ENCODE measurements around the gene LGALS3BP. TPM values are rescaled to one million over a fixed set of nuclear protein-coding genes. Genes with fewer than 3 reads are reported as not detected.
A peak's percentile ranks its signal among the peaks of the same experiment; 100 is the strongest.

The LGALS3BP gene
- total and polyA plus RNA-seq, 2 of the 4 experiments (the other 2 are of a cell fraction), result 33.7 to 273 TPM

DNA sequence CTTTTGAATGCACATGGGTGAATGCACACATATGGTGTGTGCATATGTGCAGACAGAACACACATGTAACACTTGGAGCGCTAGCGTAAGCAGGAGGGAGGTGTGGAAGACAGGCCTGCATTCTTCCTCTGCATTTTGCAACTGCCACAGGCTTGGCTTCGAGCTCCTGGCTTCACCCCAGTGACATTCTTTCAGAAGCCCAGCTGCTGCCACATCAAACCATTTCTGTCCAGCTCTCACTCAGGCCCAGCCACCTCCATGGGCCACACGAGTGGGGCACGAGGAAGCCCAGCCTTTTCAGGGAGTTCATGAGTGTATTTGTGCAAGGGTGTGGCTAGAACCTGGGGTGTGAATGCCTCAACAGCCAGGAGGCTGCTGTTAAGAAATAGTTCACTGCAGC is 18.8 kb downstream of the LGALS3BP start (continued):
- no peak for TF ChIP-seq BHLHE40 (IDR thresholded peaks at IDR 0.05; ENCODE audit: low read depth, low read length)

DNA sequence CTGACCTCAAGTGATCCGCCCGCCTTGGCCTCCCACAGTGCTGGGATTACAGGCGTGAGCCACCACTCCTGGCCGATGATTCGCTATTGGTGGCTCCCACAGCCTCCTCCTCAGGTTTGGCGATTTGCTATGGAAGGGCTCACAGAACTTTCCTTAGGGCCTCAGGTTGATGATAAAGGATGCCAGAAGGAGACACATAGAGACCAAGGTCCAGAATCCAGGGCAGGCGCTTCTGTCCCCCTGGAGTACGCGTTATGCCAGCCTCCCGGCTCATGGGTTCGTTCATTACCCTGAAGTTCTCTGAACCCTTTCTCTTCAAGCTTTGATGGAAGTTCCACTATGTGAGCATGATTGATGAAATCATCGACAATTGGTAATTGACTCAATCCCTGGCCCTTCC is 19.9 kb downstream of the LGALS3BP start:
- Histone ChIP-seq H3K4me3 (ENCODE audit: insufficient read depth, low read depth, low read length) (no peak overlapping the region), H2BK20ac (ENCODE audit: low read depth, low read length) (no peak overlapping the region), H3K56ac (ENCODE audit: extremely low read depth, insufficient read depth, low read length) (no peak overlapping the region), H3K14ac (replicated peaks; ENCODE audit: low read depth, low read length) (no peak overlapping the region), H3K27ac (ENCODE audit: insufficient read depth, low read length) (no peak overlapping the region), H2AK9ac (replicated peaks; ENCODE audit: low read depth, low read length, poor library complexity) (no peak overlapping the region), H2AK5ac (ENCODE audit: low read depth, low read length) (0 out of 2 replicates have a peak overlapping the region, but pooled peaks have one; percentile 24), H4K8ac (ENCODE audit: low read depth in 2 of 2, low read length in 2 of 2) (no peak overlapping the region), H3K79me1 (ENCODE audit: low read depth in 1 of 2, low read length in 2 of 2) (no peaks in the 10 kb centered on the region), H2BK5ac (ENCODE audit: low read depth, low read length, poor library complexity, severe bottlenecking) (no peak overlapping the region), H4K91ac (ENCODE audit: insufficient read depth, low read depth, low read length) (no peak overlapping the region), H3K4me2 (ENCODE audit: low read depth, low read length) (no peak overlapping the region), H3K9ac (ENCODE audit: low read depth, low read length) (no peak overlapping the region), H3K4ac (ENCODE audit: low read depth, low read length) (no peak overlapping the region), H2BK120ac (ENCODE audit: low read depth, low read length) (no peak overlapping the region), H4K20me1 (ENCODE audit: insufficient read depth, low read length) (no peaks in the 10 kb centered on the region), H3K27me3 (ENCODE audit: control insufficient read depth, insufficient read depth, low read length) (no peaks in the 10 kb centered on the region), H3K36me3 (ENCODE audit: control insufficient read depth, insufficient read depth, low read length) (no peaks in the 10 kb centered on the region), H2BK15ac (ENCODE audit: low read depth, low read length) (no peak overlapping the region; the same call in 2 of the 3 replicates), H3K23ac (ENCODE audit: low read depth, low read length) (no peak overlapping the region), H3K18ac (ENCODE audit: low read depth, low read length) (no peak overlapping the region), H3K4me1 (ENCODE audit: control insufficient read depth, insufficient read depth, low read length) (peaks cover 7% of the 10 kb centered on the region), H4K5ac (ENCODE audit: low read depth, low read length) (no peak overlapping the region), H2AFZ (replicated peaks; ENCODE audit: low read length, poor library complexity) (no peak overlapping the region), H3K9me1 (ENCODE audit: insufficient read depth, low read length) (no peaks in the 10 kb centered on the region), H3K9me3 (ENCODE audit: control insufficient read depth, insufficient read depth, low read length) (no peaks in the 10 kb centered on the region)
- ATAC-seq (ENCODE audit: low read depth), result no peak
- POLR2A ChIA-PET (ENCODE audit: unreplicated experiment), result interaction anchor here (0.7 kb wide), 1 partner anchor 64 kb away, joined by 30 read pairs; no protein-coding TSS in a partner anchor
- CTCF ChIA-PET, result interaction anchor here (1.0 kb wide), 1 partner anchor 12 kb away, joined by 3 read pairs; no protein-coding TSS in a partner anchor
- intact Hi-C loops (cut with micrococcal nuclease) (no loop called here), dilution Hi-C loops (cut with HindIII; ENCODE audit: low sequenced_read_pairs, unreplicated experiment) (no loop called here), in situ Hi-C loops (cut with MboI; ENCODE audit: low sequenced_read_pairs) (loop anchor here (25.0 kb wide), 1 partner anchor 473 kb away; no protein-coding TSS in a partner anchor)
- TF ChIP-seq RAD21 (IDR thresholded peaks at IDR 0.05; ENCODE audit: low read length), result no peak
- TF ChIP-seq, protein P1, sequence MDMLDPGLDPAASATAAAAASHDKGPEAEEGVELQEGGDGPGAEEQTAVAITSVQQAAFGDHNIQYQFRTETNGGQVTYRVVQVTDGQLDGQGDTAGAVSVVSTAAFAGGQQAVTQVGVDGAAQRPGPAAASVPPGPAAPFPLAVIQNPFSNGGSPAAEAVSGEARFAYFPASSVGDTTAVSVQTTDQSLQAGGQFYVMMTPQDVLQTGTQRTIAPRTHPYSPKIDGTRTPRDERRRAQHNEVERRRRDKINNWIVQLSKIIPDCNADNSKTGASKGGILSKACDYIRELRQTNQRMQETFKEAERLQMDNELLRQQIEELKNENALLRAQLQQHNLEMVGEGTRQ (IDR thresholded peaks at IDR 0.05; ENCODE audit: low read depth, low read length), result no peak
- TF ChIP-seq RCOR1 (IDR thresholded peaks at IDR 0.05; ENCODE audit: insufficient replicate concordance, low read length), result no peak
- no peak for TF ChIP-seq MAFK (IDR thresholded peaks at IDR 0.05; ENCODE audit: low read depth, low read length)
- TF ChIP-seq, protein P2, sequence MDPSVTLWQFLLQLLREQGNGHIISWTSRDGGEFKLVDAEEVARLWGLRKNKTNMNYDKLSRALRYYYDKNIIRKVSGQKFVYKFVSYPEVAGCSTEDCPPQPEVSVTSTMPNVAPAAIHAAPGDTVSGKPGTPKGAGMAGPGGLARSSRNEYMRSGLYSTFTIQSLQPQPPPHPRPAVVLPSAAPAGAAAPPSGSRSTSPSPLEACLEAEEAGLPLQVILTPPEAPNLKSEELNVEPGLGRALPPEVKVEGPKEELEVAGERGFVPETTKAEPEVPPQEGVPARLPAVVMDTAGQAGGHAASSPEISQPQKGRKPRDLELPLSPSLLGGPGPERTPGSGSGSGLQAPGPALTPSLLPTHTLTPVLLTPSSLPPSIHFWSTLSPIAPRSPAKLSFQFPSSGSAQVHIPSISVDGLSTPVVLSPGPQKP (IDR thresholded peaks at IDR 0.05; ENCODE audit: borderline replicate concordance, low read depth, low read length), result no peak
- no peak for TF ChIP-seq RFX5 (IDR thresholded peaks at IDR 0.05; ENCODE audit: low read depth, low read length)
- WGBS, 2 experiments (ENCODE audit: extremely low coverage in 2 of 2, insufficient read length in 1 of 2), result 100% methylated on average over 3 of the region's 12 CpGs; no CpG with 5 or more reads in 1 of the 2 experiments
- no TSS peak for BruUV-seq (replicated peaks)
- DNase-seq, result no peak
